ENCODE results near the gene GAS6. TPM values are rescaled to one million over a fixed set of nuclear protein-coding genes. Genes with fewer than 3 reads are reported as not detected.

Gene GAS6
- total RNA-seq, 1 experiment from 2014 or later = 93.8 TPM

DNA sequence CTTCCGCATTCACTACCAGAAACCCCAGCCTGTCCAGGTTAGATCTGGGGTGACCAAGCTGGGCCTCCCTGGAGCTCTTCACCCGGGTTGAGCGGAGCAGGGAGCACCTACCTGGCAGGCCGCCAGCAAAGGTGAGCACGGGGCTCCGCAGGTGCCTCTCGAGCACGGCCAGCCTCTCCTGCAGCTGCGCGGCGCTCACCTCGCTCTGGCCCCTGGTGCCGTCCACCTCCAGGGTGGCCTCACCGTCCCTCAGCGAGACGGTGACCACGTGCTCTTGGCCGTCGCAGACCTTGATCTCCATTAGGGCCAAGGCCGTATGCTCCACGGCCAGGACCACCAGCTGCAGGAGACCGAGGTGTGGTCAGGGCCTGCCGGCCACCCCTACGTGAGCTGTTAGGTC, 42.0 kb downstream of the GAS6 start:
- no peak overlapping the region for H3K27ac ChIP-seq
- intact Hi-C loops (cut with micrococcal nuclease; ENCODE audit: unreplicated experiment) = loop anchor here (2.0 to 5.0 kb wide), 3 partner anchors 15 to 75 kb away; partner anchors contain the start of gene GAS6
- no peaks in the 10 kb centered on the region for H3K36me3 ChIP-seq (ENCODE audit: low read depth)
- peak overlapping the region; percentile 84 for H3K4me2 ChIP-seq
- H3F3A ChIP-seq (ENCODE audit: insufficient read depth, low read depth) = peaks cover 26% of the 10 kb centered on the region; the same call in 1 of the 2 replicates
- no peak for TF ChIP-seq EZH2 (IDR thresholded peaks at IDR 0.05; ENCODE audit: low read depth)
- TF ChIP-seq, protein P1, sequence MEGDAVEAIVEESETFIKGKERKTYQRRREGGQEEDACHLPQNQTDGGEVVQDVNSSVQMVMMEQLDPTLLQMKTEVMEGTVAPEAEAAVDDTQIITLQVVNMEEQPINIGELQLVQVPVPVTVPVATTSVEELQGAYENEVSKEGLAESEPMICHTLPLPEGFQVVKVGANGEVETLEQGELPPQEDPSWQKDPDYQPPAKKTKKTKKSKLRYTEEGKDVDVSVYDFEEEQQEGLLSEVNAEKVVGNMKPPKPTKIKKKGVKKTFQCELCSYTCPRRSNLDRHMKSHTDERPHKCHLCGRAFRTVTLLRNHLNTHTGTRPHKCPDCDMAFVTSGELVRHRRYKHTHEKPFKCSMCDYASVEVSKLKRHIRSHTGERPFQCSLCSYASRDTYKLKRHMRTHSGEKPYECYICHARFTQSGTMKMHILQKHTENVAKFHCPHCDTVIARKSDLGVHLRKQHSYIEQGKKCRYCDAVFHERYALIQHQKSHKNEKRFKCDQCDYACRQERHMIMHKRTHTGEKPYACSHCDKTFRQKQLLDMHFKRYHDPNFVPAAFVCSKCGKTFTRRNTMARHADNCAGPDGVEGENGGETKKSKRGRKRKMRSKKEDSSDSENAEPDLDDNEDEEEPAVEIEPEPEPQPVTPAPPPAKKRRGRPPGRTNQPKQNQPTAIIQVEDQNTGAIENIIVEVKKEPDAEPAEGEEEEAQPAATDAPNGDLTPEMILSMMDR (conservative IDR thresholded peaks at IDR 0.05) = no peak
- no peaks in the 10 kb centered on the region for H3K9me3 ChIP-seq (ENCODE audit: insufficient read depth, low read depth)
- H2AFZ ChIP-seq = no peak overlapping the region
- H3K27me3 ChIP-seq (ENCODE audit: insufficient read depth, low read depth) = no peaks in the 10 kb centered on the region
- H3K79me2 ChIP-seq (ENCODE audit: low read depth) = no peaks in the 10 kb centered on the region
- no peaks in the 10 kb centered on the region for H3K9me2 ChIP-seq (ENCODE audit: insufficient read depth)
- no TSS peak for BruUV-seq (replicated peaks)
- no peak overlapping the region for H3K4me3 ChIP-seq
- no peaks in the 10 kb centered on the region for H4K20me1 ChIP-seq (ENCODE audit: insufficient read depth)
- CTCF ChIA-PET = no interaction called here
- POLR2A ChIA-PET (ENCODE audit: unreplicated experiment) = interaction anchor here (0.7 kb wide), 1 partner anchor 303 kb away, joined by 3 read pairs; no protein-coding TSS in a partner anchor
- no peak for DNase-seq
- H3K4me1 ChIP-seq (replicated peaks; ENCODE audit: insufficient read depth) = peaks cover 20% of the 10 kb centered on the region

DNA sequence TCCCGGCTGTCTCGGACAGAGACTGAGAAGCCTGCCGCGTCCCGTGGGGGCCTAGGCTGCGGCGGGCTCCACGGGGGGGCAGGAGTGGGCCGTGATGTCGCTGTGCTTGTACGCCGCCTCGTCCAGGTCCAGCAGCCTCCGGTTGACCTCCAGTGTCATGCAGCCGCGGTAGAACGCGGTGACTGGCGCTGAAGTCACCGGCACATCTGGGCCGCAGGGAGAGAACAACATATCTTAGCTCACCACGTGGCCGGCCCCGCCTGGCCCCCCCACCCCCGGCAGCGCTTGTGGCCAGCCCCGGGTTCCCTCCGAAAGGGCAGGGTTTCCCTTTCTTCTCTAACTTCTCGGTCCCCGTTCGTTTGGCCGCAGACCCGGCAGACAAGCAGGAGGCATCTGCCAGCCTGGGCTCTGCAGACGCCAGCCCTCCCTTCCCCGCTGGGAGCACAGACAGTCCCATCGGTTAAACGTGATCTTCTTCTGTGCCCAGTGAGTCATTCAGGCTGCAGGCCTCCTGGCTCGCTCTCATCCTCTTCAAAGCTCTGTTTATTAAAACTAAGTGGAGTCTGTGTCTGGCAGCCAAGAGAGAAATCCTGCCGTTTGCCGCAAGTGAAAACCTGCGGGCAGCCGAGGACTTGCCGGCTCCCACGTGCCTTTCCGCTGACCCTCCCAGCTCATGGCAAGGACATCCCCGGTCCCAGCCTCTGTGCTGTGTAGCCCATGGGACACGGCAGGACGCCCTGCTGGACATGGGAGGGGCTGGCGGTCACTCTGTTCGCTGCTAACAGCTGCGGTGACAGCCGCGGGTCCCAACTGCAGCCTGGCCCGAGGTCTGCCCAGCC, 42.8 kb downstream of the GAS6 start:
- intact Hi-C loops (cut with micrococcal nuclease; ENCODE audit: unreplicated experiment) = loop anchor here (2.0 to 5.0 kb wide), 3 partner anchors 16 to 76 kb away; partner anchors contain the start of gene GAS6
- CTCF ChIA-PET = interaction anchor here (0.6 kb wide), 1 partner anchor 35 kb away, joined by 4 read pairs; no protein-coding TSS in a partner anchor

More for the DNA sequence above, 42.8 kb downstream of the GAS6 start:
- H3K4me2 ChIP-seq = peak overlapping the region; percentile 84
- H3K4me3 ChIP-seq = peak overlapping the region; percentile 43; the same call in 1 of the 2 replicates
- no peaks in the 10 kb centered on the region for H4K20me1 ChIP-seq (ENCODE audit: insufficient read depth)
- TF ChIP-seq, protein P1 (conservative IDR thresholded peaks at IDR 0.05) = no peak
- no peak for TF ChIP-seq EZH2 (IDR thresholded peaks at IDR 0.05; ENCODE audit: low read depth)
- no peaks in the 10 kb centered on the region for H3K79me2 ChIP-seq (ENCODE audit: low read depth)
- H3K27ac ChIP-seq = no peak overlapping the region
- H3K9me3 ChIP-seq (ENCODE audit: insufficient read depth, low read depth) = no peaks in the 10 kb centered on the region
- POLR2A ChIA-PET (ENCODE audit: unreplicated experiment) = interaction anchor here (0.7 kb wide), 2 partner anchors 65 to 304 kb away, joined by 3 to 17 read pairs; no protein-coding TSS in a partner anchor
- no peaks in the 10 kb centered on the region for H3K36me3 ChIP-seq (ENCODE audit: low read depth)
- no peaks in the 10 kb centered on the region for H3K27me3 ChIP-seq (ENCODE audit: insufficient read depth, low read depth)
- DNase-seq = peak; percentile 75 to 78
- H3K4me1 ChIP-seq (replicated peaks; ENCODE audit: insufficient read depth) = peaks cover 20% of the 10 kb centered on the region
- no peaks in the 10 kb centered on the region for H3K9me2 ChIP-seq (ENCODE audit: insufficient read depth)
- peak overlapping the region; percentile 74 for H2AFZ ChIP-seq
- H3F3A ChIP-seq (ENCODE audit: insufficient read depth, low read depth) = peaks cover 26% of the 10 kb centered on the region; the same call in 1 of the 2 replicates
- BruUV-seq (replicated peaks) = no TSS peak

Data from PC-9 (cell line).